GM19240 (cell line): ENCODE data around the gene ITPRIPL2.

ENCODE experiments used
- DNase-seq: peaks from one replicate; pipeline ENCODE4 v3.0.0; 2011; ENCODE audit warnings: low spot score; ENCODE audit not compliant: insufficient read length

ITPRIPL2 gene

DNA sequence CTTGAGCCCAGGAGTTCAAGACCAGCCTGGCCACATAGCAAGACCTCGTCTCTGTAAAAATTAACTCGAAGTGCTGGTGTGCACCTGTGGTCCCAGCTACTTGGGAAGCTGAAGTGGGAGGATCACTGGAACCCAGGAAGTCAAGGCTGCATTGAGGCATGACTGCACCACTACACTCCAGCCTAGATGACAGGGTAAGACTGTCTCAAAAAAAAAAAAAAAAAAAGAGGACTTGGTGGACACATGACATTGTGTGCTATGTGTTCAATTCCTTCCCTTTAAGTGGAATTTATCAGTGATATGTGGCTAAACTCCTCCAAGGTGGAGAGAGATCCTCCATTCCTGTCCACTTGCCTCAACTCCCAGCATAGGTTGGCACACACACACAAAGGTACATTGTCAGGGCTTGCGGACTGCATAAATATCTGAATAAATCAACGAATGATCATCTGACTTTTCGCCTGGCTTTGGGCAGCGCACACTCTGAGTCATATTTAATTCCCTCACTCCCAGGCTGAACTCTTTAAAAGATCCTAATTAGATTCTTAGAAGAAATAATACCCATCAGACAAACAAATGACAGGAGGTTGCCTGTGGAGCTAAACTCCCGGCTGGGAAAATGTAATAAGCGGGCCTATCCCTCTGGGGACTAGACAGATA is 29.3 kb downstream of the ITPRIPL2 start:
- DNase-seq = no peak

DNA sequence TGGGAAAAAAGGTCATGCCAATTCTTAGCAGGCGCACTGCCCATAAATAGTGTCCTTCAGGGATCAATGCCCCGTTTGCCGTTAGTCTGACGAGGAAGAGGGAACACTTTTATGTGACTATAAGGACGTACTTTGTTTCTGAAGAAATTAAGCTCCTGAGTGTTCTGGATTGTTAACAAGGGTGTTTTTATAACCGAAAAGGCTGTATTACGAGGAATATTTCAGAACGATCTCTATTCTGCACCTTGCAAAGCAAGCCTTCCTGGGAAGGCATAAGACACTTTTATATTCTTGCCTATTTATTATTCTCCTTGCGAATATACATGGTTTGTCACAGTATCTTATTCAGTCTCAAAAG is 29.8 kb downstream of the ITPRIPL2 start:
- DNase-seq = no peak

DNA sequence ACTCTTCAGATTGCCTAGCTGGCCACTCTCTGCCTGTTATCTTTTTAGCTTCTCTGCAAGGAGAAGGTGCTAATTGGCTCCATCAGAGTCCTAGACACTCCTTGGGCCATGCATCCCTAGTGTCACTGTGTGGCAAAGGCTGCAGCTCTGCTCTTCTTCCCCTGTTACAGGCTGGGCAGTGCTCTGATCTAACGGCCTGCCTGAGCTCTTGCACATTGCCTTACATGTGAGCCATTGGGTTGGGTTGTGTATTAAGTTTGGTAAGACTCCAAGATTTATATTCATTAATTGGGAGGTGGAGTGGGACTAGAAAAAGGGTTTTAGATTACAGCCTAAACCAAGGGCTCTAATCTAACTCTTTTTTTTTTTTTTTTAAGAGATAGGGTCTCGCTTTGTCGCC is 31.2 kb downstream of the ITPRIPL2 start:
- DNase-seq = no peak

DNA sequence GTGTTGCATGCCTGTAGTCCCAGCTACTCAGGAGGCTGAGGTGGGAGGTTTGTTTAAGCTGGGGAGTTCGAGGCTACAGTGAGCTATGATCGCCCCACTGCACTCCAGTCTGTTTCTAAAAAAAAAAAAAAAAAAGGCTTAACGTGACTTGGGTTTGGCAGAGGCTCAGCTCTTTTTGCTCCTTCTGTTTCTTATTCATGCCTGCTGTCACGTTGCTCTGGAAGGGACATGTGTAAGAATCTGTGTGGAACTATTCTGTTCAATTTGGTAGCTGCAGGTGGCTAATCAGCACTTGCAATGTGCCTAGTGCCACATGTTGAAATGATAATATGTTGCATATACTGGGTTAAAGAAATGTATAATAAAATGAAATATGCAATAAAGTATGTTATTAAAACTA is 33.4 kb downstream of the ITPRIPL2 start:
- no peak for DNase-seq

DNA sequence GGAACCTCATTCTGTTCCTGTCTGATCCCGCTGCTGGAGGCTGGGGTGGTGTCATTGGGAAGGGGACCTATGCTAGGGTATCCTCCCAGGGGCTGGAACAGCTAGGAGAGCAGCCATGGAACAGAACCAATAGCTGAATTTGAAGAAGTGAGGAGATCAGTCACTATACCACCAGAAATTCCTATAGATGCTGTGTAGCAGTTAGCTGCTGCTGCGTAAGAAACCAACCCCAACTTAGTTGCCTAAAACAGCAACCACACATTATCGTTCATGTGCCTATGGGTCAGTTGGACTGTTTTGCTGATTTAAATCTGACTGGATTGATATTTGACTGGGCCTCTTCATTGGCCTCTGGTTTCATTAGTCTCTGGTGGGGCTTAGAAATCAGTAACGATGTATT is 33.9 kb downstream of the ITPRIPL2 start:
- DNase-seq = no peak

DNA sequence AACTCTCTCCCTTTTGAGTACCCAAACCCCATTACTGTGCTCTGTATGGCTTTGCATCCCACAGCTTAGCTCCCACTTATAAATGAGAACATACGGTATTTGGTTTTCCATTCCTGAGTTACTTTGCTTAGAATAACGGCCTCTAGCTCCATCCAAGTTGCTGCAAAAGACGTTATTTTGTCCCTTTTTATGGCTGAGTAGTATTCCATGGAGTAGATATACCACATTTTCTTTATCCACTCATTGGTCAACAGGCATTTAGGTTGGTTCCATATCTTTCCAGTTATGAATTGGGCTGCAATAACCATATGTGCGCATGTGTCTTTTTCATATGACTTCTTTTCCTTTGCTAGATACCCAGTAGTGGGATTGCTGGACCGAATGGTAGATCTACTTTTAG is 34.4 kb downstream of the ITPRIPL2 start:
- DNase-seq = no peak

DNA sequence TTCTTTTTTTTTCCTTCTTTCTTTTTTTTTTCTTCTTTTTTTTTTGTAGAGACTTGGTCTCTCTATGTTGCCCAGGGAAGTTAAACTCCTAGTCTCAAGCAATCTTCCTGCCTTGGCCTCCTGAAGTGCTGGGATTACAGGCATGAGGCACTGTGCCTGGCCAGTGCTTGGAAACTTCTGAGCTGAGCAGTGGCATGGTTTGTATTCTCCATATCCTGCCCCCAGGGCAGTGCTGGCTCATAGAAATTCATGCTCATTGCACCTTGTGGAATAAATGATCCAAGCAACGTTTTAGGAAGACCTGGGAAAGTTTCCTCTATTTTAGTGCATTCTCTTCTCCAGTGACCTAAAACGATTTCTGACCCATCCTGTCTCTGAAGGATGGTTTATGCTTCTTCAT is 37.5 kb downstream of the ITPRIPL2 start:
- no peak for DNase-seq

DNA sequence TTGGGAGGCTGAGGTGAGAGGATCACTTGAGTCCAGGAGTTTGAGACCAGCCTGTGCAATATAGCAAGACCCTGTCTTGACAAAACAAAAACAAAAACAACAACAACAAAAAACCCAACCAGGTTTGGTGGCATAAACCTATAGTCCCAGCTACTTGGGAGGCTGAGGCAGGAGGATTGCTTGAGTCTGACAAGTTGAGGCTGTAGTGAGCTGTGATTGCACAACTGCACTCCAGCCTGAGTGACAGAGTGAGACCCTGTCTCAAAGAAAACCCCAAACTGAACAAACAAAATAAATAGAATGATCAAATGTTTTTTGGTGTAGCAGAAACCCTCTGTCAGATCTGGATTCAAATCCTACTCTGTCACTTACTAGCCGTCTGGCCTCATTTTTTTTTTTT is 38.3 kb downstream of the ITPRIPL2 start:
- DNase-seq = no peak

DNA sequence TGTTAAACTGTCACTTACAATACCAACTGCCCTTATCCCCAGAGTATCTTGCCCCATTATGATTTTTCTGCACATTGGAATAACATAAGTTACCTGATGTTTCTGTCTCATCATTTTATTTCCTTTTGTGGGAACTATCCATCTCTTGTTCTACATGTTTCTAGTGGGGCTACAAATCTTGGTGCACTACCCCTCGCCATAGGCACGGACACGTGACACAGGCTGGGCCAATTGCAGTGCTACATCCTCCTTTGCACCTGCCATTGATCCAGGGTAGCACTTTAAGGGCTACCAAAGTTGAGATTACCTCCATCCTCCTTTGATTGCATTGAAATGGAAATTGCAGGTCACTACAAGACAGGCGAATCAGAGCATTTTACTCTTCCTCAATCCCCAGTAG is 40.1 kb downstream of the ITPRIPL2 start:
- no peak for DNase-seq

DNA sequence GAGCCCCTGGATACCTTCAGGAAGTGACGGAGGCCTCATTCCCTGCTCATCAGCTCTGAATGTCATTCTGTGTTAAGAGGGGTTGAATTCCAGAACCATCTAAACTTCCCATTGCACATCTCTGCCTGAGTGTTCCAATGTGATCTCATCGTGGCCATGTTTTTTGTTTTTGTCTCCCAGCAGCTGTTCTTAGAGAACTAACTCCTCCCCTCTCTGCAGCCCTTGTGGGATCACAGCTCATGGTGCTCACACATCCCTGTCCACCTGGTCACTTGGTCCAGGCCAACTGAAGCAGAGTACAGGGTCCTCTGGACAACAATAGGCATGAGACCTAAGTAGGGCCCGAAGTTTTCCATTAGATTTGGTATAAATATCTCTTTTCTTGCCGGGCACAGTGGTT is 48.3 kb downstream of the ITPRIPL2 start:
- no peak for DNase-seq

DNA sequence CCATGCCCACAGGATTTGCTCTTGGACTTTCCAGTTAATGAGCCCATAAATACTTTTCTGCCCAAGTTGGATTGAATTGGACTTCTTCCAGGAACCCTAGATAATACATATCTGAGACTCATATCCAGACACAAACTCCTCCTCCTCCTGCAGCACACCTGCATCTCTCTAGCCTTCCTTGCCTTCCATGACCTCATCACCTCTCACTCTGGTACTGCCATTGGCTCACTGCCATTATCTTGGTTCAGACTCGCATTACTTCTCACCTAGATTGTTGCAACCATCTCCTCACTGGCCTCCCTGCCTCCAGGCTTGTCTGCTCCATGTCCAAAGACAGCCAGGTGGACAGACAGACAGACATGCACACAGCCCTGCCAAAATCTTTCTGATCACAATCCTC is 49.5 kb downstream of the ITPRIPL2 start:
- no peak for DNase-seq

DNA sequence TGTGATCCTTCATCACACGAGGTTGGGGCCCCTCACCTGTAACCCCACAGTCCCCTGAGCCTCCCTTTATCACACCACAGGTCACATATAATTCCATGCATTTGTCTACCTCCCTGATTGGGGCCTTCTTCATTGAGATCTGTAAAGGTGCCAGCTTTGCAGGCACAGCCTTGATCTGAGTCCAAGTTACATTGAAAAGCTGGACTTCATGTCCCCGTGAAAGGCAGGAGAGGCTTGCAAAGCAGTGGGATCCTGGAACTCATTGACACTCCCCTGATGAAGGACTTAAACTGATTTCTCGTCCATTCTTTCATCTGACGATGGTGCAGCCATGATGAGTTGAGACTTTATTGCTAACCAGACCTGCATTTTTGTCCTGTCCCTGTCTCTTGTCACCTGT is 50.5 kb downstream of the ITPRIPL2 start:
- DNase-seq = no peak

DNA sequence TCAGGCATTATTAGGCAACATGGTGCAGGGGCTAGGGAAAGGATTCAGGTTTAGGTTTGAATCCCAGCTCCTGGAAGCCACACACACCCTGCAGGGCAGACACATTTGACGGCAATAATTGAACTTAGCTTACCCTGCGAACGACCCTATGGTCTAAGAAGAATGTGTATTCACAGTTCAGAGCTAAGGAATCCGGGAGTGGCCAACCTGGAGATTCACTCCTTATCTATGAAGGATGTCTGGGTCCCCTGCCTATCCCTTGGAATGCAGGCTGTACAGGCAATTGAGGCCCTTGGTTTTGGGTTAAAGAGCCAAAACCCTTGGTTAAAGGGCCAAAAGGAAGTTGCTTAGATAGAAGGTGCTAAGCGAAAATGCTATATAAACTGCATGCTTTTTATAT is 51.3 kb downstream of the ITPRIPL2 start:
- no peak for DNase-seq

DNA sequence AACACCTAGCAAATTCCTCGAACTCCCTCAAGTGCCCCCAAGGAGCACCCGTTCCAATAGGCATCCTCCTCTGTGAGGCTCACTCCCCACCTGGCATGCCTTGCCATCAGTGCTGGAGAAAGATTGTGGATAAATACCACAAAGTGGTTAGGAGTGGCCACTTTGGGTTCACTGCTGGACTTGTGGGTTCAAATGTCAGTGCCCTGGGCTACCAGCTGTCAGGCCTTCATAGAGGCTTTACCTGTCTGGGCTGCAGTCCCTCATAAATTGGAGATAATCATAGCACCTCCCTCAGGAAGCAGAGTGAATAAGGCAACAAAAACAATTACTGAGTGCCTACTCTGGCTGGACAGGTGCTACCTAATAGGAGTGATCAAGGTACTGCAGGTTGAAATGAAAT is 52.7 kb downstream of the ITPRIPL2 start:
- no peak for DNase-seq

DNA sequence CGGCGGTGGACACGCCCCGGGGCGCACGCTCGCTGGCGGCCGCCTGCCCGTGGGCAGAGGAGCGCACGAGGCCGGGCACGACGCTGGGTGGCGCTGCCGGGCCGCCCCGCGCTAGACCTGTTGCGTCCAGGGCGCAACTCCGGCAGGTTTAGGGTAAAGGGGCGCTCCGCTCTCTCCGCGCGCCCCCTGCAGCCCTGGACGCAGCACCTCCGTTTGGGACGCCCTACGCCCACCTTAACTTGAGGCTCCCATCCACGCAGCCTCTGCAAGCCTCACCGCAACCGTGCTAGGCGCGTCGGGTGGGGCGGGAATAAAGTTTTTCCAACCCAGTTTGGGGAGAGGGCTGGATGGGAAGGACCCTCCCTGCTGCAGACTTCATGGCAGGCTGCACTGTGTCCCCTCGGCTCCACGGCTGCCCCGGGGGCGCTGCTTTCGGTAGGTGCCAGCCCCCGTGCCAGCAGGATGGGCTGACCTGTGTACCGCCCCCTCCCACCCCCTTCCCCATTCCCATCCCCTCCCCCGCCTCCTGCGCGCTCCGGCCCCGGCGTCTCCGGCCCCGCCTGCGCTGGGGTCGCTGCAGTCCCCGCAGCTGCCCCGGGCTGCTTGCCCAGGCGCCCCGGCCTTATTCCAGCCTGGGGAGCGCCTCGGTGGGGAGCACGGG is 54.1 kb downstream of the ITPRIPL2 start, which contains the start of gene SYT17:
Gene SYT17 (plus strand): TSS at position 531 of the 661 bp plus-strand sequence. CDS start 407 bp downstream, outside the sequence.
- peak; percentile 65 for DNase-seq

DNA sequence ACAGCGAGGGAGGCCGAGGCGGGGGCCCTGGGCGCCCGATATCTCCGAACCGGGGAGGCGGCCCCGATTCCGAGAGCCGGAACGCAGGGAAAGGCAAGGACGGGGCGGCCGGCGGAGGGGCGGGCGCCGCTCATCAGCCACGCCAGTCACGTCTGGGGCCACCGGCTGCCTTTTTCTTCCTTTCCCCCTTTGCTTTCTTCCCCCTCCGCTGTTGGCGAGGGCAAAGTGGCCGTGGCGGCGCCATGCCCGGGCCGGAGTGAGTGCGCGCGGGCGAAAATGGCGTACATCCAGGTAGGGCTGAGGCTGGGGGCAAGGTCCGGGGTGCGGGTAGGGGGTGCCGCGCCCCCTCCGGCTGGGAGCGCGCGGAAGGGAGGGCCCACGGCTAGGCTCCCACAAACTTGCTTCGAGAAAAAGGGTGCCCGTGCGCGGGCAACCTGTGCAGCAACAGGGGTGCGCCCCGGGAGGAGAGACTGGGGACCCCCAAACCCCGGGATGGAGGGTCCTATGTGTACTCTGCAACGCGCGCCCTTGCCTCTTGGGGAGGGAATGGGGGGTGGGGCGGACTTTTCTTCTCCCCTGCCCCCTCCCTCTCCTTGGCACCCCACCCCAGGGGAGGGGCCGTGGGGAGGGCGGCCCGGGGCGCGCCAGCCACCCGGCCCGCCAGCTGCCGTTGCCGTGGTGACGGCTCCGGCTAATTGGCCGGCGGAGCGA is 54.8 kb downstream of the ITPRIPL2 start:
- no peak for DNase-seq

DNA sequence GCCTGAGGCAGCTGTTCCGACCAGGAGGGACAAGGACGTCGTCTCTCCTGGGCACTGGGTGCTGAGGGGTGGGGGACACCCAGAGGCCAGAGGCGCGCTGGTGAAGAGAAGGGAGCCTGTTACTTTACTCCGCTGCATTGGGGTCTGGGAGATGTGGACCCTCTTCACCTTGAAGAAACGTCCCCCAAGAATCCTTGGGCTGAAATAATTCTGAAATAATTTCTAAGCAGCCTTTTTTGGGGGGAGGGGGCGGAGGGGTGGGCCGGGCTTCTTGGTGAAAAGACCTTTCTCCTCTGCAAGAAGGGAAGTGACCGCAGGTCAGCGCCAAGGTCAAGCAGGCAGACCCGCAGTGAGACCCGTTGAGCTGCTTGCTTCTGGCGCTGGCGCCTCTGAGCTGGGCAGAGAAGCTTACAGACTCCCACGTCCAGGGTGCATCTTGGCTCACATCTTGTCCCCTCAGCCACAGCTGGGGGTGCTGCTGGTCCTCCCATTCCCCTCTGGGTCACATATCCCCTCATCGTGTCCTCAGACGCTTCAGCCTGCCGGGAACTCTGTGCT is 55.4 kb downstream of the ITPRIPL2 start:
- DNase-seq = no peak

DNA sequence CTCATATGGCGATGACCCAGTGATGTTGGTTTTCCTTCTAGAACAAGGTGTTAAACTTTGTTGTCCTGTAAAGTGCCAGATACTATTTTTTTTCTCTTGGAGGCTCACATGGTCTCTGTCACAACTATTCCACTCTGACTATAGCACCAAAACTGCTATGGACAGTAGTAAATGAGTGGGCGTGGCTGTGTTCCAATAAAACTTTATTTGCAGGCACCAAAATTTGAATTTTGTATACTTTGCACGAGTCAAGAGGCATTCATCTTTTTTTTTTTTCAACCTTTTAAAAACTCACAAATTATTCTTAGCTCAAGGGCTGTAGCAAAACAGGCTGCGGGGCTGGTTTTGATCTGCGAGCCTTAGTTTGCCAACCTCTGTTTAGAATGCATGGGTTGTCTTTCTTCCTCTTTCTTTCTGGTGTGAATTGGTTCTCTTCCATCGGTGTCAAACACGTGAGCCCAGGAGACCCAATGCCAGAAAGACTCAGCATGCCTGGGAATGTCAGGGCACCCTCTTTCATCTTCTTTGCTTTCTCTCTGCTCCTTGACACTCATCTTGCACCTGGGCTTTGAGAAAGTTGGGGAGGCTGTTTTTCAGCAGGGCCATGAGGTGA is 56.4 kb downstream of the ITPRIPL2 start:
- DNase-seq = no peak
